Breast epithelium (tissue), 4 donors: ENCODE data around the gene TDRD5. TPM values are rescaled to one million over a fixed set of nuclear protein-coding genes. Genes with fewer than 3 reads are reported as not detected.
"Not testable (repeated sequence)": the region's sequence is repeated elsewhere in the genome, so short reads cannot be mapped to it uniquely, and the experiment has no call there.

Experiments used
- DNase-seq, 2 donors: peaks; one replicate each; pipeline ENCODE4 v3.0.0-alpha.2; 2019; ENCODE audit warnings: low spot score in 2 of 2
- H3K27ac ChIP-seq, 2 donors: fragments of 200-600 bp; sonication (generic) in 1 of 2; one replicate each; pipeline ENCODE4 v1.5.1; 2016 to 2019; ENCODE audit warnings: mild to moderate bottlenecking in 1 of 2
- H3K27me3 ChIP-seq, 2 donors: fragments of 200-600 bp; sonication (generic) in 1 of 2; one replicate each; pipeline versions ENCODE4 v1.5.1 to v1.6.0; 2017 to 2019; ENCODE audit warnings: control low read depth in 1 of 2, mild to moderate bottlenecking in 1 of 2
- H3K36me3 ChIP-seq: fragments of 200-600 bp; one replicate; pipeline ENCODE4 v1.5.1; 2019
- H3K4me1 ChIP-seq, 2 donors: fragments of 200-600 bp; sonication (generic); one replicate each; pipeline ENCODE4 v1.5.1; 2016 to 2019; ENCODE audit warnings: control low read depth in 1 of 2
- H3K4me3 ChIP-seq, 3 donors: fragments of 200-600 bp; sonication (generic); 1 replicate in 2 of 3; 2 replicates in 1 of 3; pipeline ENCODE4 v1.5.1; 2016 to 2019; ENCODE audit warnings: mild to moderate bottlenecking in 3 of 3, moderate library complexity in 2 of 3
- H3K9me3 ChIP-seq, 2 donors: fragments of 200-600 bp; sonication (generic) in 1 of 2; one replicate each; pipeline ENCODE4 v1.5.1; 2016 to 2019; ENCODE audit warnings: control low read depth in 1 of 2
- POLR2A ChIP-seq: fragments of 450-650 bp; IDR thresholded peaks from one replicate; pipeline ENCODE4 v1.6.1; 2016; ENCODE audit warnings: antibody characterized with exemption, mild to moderate bottlenecking, moderate library complexity
- POLR2AphosphoS5 ChIP-seq, 3 donors: sonication (generic); formaldehyde crosslinking; IDR thresholded peaks; one replicate each; pipeline ENCODE4 v1.6.1; 2017; ENCODE audit warnings: antibody characterized with exemption in 3 of 3
- intact Hi-C: fragments of 100-400 bp; cut with DNase I; formaldehyde crosslinking; loops from one replicate; pipeline ENCODE4 v1.15.1; 2023; ENCODE audit warnings: low total_unique reads
- total RNA-seq, 3 donors: library from RNA; depleted of rRNA; stranded (reverse); fragments of >200 nt; gene quantifications; one replicate each; pipeline ENCODE4 v1.1.0, GENCODE V29; 2016
- TF ChIP-seq, protein P1 (sequence below), 3 donors: fragments of 450-650 bp; IDR thresholded peaks; one replicate each; pipeline ENCODE4 v1.5.1; 2016 to 2017; ENCODE audit warnings: antibody characterized with exemption in 3 of 3, mild to moderate bottlenecking in 3 of 3, moderate library complexity in 3 of 3

Gene TDRD5
- total RNA-seq, 3 donors from 2014 or later, result 0.96 to 5.7 (median 3.9) TPM

DNA sequence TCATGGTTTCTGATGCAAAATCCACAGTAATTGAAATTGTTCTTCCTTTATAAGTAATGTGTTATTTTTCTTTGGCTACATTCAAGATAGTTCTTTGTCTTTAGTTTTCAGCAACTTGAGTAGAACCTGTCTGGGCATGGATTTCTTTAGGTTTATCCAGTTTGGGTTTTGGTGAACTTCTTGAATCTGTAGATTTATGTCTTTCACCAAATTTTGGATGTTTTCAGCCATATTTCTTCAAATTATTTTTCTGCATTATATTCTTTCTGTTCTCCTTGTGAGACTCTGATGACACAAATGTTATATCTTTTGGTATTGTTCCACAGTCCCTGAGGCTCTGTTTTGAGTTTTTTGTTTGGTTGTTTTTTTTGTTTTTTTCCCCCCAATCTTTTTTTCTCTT, 69.4 kb downstream of the TDRD5 start:
- H3K4me1 ChIP-seq, result no peaks in the 10 kb centered on the region
- H3K36me3 ChIP-seq, result no peaks in the 10 kb centered on the region
- no peak overlapping the region for H3K4me3 ChIP-seq
- no peak overlapping the region for H3K27ac ChIP-seq
- no peak for DNase-seq
- intact Hi-C loops, result no loop called here
- TF ChIP-seq POLR2AphosphoS5 (IDR thresholded peaks at IDR 0.05), result no peak
- no peak for TF ChIP-seq POLR2A
- TF ChIP-seq, protein P1, sequence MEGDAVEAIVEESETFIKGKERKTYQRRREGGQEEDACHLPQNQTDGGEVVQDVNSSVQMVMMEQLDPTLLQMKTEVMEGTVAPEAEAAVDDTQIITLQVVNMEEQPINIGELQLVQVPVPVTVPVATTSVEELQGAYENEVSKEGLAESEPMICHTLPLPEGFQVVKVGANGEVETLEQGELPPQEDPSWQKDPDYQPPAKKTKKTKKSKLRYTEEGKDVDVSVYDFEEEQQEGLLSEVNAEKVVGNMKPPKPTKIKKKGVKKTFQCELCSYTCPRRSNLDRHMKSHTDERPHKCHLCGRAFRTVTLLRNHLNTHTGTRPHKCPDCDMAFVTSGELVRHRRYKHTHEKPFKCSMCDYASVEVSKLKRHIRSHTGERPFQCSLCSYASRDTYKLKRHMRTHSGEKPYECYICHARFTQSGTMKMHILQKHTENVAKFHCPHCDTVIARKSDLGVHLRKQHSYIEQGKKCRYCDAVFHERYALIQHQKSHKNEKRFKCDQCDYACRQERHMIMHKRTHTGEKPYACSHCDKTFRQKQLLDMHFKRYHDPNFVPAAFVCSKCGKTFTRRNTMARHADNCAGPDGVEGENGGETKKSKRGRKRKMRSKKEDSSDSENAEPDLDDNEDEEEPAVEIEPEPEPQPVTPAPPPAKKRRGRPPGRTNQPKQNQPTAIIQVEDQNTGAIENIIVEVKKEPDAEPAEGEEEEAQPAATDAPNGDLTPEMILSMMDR (IDR thresholded peaks at IDR 0.05), result no peak
- H3K27me3 ChIP-seq, result no peaks in the 10 kb centered on the region
- H3K9me3 ChIP-seq, result peaks cover under 1 to 10% of the 10 kb centered on the region in 2 donors

DNA sequence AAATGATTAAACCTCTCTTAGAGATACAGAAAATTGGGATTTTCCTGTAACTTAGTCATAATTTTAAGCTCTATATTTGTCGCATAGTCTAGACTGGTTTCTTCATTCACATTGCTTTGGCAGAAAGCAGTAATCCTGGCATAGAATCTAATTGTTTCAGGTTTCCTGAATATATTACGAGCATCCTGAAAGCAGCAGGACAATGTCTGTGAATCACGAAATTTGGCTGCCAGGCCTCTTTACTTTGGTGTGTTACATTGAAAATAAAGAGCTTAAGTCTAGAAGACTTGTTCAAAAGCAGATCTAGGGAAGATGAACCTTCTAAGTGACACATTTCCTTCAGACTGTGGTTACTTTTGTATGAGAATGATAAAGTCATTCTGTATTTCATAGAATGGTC, 72.2 kb downstream of the TDRD5 start:
- Histone ChIP-seq H3K36me3 (no peaks in the 10 kb centered on the region), H3K27ac (no peak overlapping the region), H3K9me3 (peaks cover 0 to 10% of the 10 kb centered on the region in 2 donors), H3K4me3 (no peak overlapping the region), H3K27me3 (no peaks in the 10 kb centered on the region), H3K4me1 (no peaks in the 10 kb centered on the region)
- intact Hi-C loops, result no loop called here
- DNase-seq, result no peak
- TF ChIP-seq POLR2AphosphoS5 (IDR thresholded peaks at IDR 0.05), result no peak
- TF ChIP-seq, protein P1 (IDR thresholded peaks at IDR 0.05), result no peak
- no peak for TF ChIP-seq POLR2A

DNA sequence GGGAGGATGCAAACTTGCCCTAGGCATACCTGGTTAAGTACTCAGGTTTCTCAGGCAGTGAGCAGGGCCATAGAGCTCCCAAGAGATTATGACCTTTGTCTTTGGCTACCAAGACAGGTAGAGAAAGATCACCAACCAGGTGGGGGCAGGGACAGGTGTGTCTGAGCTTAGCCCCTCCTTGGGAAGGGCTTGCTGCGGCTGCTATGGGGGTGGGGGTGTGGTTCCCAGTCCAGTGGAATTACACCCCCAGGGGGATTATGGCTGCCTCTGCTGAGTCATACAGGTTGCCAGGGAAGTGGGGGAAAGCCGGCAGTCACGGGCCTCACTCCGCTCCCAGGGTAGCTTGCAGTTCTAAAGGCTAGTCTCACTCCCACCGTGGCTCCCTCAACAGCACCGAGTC, 86.2 kb downstream of the TDRD5 start:
- TF ChIP-seq, protein P1 (IDR thresholded peaks at IDR 0.05), result no peak
- TF ChIP-seq POLR2A, result no peak
- TF ChIP-seq POLR2AphosphoS5 (IDR thresholded peaks at IDR 0.05), result no peak
- no peaks in the 10 kb centered on the region for H3K4me1 ChIP-seq
- no peak overlapping the region for H3K27ac ChIP-seq
- intact Hi-C loops, result no loop called here
- H3K27me3 ChIP-seq, result no peaks in the 10 kb centered on the region
- H3K36me3 ChIP-seq, result no peaks in the 10 kb centered on the region
- no peak overlapping the region for H3K4me3 ChIP-seq
- H3K9me3 ChIP-seq, result peaks cover 0 to 5% of the 10 kb centered on the region in 2 donors
- no peak for DNase-seq

DNA sequence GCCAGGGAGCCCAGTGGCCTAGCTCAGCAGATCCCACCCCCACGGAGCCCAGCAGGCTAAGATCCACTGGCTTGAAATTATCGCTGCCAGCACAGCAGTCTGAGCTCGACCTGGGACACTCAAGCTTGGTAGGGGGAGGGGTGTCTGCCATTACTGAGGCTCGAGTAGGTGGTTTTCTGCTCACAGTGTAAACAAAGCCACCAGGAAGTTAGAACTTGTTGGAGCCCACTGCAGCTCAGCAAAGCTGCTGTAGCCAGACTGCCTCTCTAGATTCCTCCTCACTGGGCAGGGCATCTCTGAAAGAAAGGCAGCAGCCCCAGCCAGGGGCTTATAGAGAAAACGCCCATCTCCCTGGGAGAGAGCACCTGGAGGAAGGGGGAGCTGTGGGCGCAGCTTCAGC, 102.9 kb downstream of the TDRD5 start:
- H3K9me3 ChIP-seq, H3K27me3 ChIP-seq, H3K36me3 ChIP-seq, intact Hi-C loops, H3K4me1 ChIP-seq, H3K27ac ChIP-seq, H3K4me3 ChIP-seq, DNase-seq: not testable (repeated sequence)

DNA sequence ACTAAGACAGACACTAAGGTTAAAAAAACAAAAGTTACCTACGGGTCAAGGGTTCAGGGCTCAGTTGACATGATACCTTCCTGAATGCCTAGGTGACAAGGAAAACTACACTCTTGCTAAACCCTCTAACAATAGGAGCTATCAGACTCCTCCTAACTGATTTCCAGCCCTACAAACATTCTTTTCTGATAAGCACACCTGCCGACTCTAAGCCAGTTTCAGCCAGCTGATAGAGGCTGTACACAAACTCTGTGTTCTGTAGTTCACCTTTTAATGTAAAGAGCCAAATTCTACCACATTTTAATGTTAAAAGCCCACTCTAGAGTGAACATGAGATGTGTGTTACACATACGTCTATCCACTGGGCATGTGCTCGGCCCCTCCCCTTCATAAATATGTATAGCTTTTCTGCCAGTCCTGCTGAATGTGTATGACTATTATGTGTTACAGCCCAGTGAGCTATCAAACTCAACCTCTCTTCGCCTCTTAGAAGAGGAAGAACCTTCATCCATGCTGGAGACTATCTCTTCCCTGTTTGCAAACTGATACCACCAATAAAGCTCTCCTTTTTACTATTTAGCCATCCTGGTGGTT, 111.4 kb downstream of the TDRD5 start:
- no peak for DNase-seq
- no peaks in the 10 kb centered on the region for H3K4me1 ChIP-seq
- no peak overlapping the region for H3K4me3 ChIP-seq
- TF ChIP-seq, protein P1 (IDR thresholded peaks at IDR 0.05), result no peak
- TF ChIP-seq POLR2AphosphoS5 (IDR thresholded peaks at IDR 0.05), result no peak
- TF ChIP-seq POLR2A, result no peak
- H3K27me3 ChIP-seq, result no peaks in the 10 kb centered on the region
- intact Hi-C loops, result loop anchor here (10.0 kb wide), 1 partner anchor 112 kb away; no protein-coding TSS in a partner anchor
- no peaks in the 10 kb centered on the region for H3K36me3 ChIP-seq
- H3K9me3 ChIP-seq, result peaks cover 0 to 3% of the 10 kb centered on the region in 2 donors
- no peak overlapping the region for H3K27ac ChIP-seq
